Heart left ventricle (tissue), 16 donors: Measurements from ENCODE around the gene PCGF3. TPM values are rescaled to one million over a fixed set of nuclear protein-coding genes. Genes with fewer than 3 reads are reported as not detected.
"Not testable (repeated sequence)": the region's sequence is repeated elsewhere in the genome, so short reads cannot be mapped to it uniquely, and the experiment has no call there.

ENCODE experiments used
- ATAC-seq, 4 donors: fragments of 200-7000 bp; cut with Tn5 transposase; one replicate each; pipeline ENCODE4 v1.9.1; 2020 to 2022; ENCODE audit warnings: moderate library complexity in 4 of 4, mild to moderate bottlenecking in 3 of 4, moderate number of reproducible peaks in 1 of 4
- DNase-seq, 5 donors: peaks; one replicate each; pipeline ENCODE4 v3.0.0-alpha.2; 2020
- H3K27ac ChIP-seq, 12 donors: fragments of 200-600 bp; sonication (generic) in 4 of 12; one replicate each; pipeline versions ENCODE4 v1.5.0 to v1.8.0; 2016 to 2022; ENCODE audit warnings: mild to moderate bottlenecking in 2 of 12
- H3K27me3 ChIP-seq, 9 donors: fragments of 200-600 bp; sonication (generic) in 2 of 9; one replicate each; pipeline versions ENCODE4 v1.5.1 to v1.8.0; 2016 to 2022; ENCODE audit warnings: mild to moderate bottlenecking in 3 of 9
- H3K36me3 ChIP-seq, 9 donors: fragments of 200-600 bp; sonication (generic) in 2 of 9; one replicate each; pipeline versions ENCODE4 v1.5.0 to v1.8.0; 2018 to 2022; ENCODE audit warnings: mild to moderate bottlenecking in 2 of 9
- H3K4me1 ChIP-seq, 12 donors: fragments of 200-600 bp; sonication (generic) in 4 of 12; one replicate each; pipeline versions ENCODE4 v1.5.0 to v1.8.0; 2016 to 2022; ENCODE audit warnings: mild to moderate bottlenecking in 3 of 12
- H3K4me3 ChIP-seq, 12 donors: fragments of 200-600 bp; sonication (generic) in 4 of 12; one replicate each; pipeline versions ENCODE4 v1.5.0 to v1.8.0; 2017 to 2022; ENCODE audit warnings: mild to moderate bottlenecking in 9 of 12, moderate library complexity in 4 of 12
- H3K9me3 ChIP-seq, 12 donors: fragments of 200-600 bp; sonication (generic) in 4 of 12; one replicate each; pipeline versions ENCODE4 v1.5.0 to v1.8.0; 2016 to 2022; ENCODE audit warnings: mild to moderate bottlenecking in 1 of 12
- POLR2A ChIP-seq, 2 donors: fragments of 450-650 bp; IDR thresholded peaks; one replicate each; pipeline ENCODE4 v1.6.1; 2017; ENCODE audit warnings: antibody characterized with exemption in 2 of 2, mild to moderate bottlenecking in 2 of 2, moderate library complexity in 2 of 2
- WGBS, 4 donors: extraction: QIAGEN DNeasy Blood & Tissue Kit in 2 of 4; methylation state at CpG; one replicate each; pipeline versions ENCODE4 v1.1.5 to v1.1.7; 2013 to 2018; 5-methylcytosine and 5-hydroxymethylcytosine counted together
- intact Hi-C, 10 donors: fragments of 100-400 bp; cut with DNase I; formaldehyde crosslinking; loops; one replicate each; pipeline versions ENCODE4 v1.11.1 to v1.14.2; 2022
- polyA plus RNA-seq, 2 donors: library from polyadenylated mRNA; stranded (reverse); fragments of 200-250 nt; gene quantifications; one replicate each; pipeline ENCODE4 v1.2.3, GENCODE V29; 2013
- total RNA-seq, 9 donors: library from RNA; depleted of rRNA in 2 of 9; stranded (reverse); fragments of >200 nt in 2 of 9; fragmentation: NEBNext Ultra II Directional in 3 of 9; extraction: Animal tissue kit (Norgen Biotek cat#: 25700) in 3 of 9; gene quantifications; one replicate each; pipeline versions ENCODE4 v1.1.0 to v1.2.4, GENCODE V29; 2016 to 2023
- TF ChIP-seq, protein P1 (sequence below), 12 donors: fragments of 200-600 bp; sonication (generic) in 4 of 12; IDR thresholded peaks; one replicate each; pipeline versions ENCODE4 v1.5.0 to v1.8.0; 2018 to 2022; ENCODE audit warnings: antibody characterized with exemption in 12 of 12, mild to moderate bottlenecking in 5 of 12
- donor health status: ischemic (EF 13 %, LVEDD 7.1; RV severe dilation, severe dysfunction).
- donor health status: healthy with polysubstance abuse.
- donor health status: DM: no; HTN: yes; CAD: no.
- donor health status: DM: no; HTN: no; CAD: no.
- donor health status: ischemic (EF 25% LVEDD 6.9; RV normal size, moderate dysfunction).
- donor health status: ischemic (EF 25% LVEDD 5.7; RV mildly dilated, moderate dysfunction).
- donor health status: healthy.
- donor health status: DM: yes; HTN: yes; CAD: no.
- donor health status: ischemic (EF 35%, LVEDD 5.7; RV mildly dilated, moderate dysfunction).
- donor health status: nonischemic (EF 11% LVEDD 7.7; RV severe dilation, severe dysfunction).
- donor health status: DM: yes; HTN: yes; CAD: no.
- donor health status: PGD.
- donor health status: ischemic (EF 29% LVEDD 5.4; RV normal size, mild dysfunction).
- donor health status: nonischemic (EF 23%, LVEDD 6.1; RV moderate dilation, normal function).

PCGF3 gene
- total and polyA plus RNA-seq, 11 donors, result 16.2 to 45.7 (median 22.5) TPM

DNA sequence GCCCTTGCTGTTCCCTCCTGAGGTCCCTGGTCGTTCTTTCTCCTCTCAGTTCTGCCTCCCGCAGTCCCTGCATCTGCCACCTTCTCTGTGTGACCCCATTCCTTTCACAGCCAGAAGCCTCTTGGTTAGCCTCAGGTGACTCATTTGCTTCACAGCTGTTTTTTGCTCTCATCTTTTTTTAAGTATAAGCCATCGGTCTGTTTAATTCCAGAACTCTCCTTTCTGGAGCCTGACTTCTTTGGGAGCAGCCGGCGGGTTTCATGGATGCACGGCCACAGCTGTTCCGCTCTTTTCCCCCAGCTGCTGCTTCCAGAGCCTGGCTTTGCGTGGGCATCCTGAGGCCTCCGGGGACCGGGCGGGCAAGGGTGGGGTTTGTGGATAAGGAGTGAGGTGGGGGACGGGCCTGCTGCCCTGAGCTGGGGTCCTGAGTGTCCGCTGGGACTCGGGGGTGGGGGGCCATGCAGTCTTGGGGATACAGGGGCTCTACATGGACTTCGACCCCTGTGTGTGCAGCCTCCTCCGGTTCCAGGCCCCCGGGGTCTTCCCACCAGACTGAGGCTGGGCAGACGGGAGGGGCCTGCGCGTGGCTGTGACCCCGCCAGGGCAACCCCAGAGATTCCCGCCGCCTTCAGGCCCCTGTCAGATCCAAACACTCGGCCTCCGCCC, 46.7 kb downstream of the PCGF3 start:
- intact Hi-C loops, result loop anchor here in 1 of 10 donors (10.0 kb wide), 1 partner anchor 242 kb away; the partner anchor contains the start of gene SLC26A1
- no peak overlapping the region for H3K4me3 ChIP-seq
- H3K36me3 ChIP-seq, result peaks cover 0 to 84% (median 27%) of the 10 kb centered on the region in 9 donors
- no peak overlapping the region for H3K27ac ChIP-seq
- H3K27me3 ChIP-seq, result no peaks in the 10 kb centered on the region
- no peak for ATAC-seq
- no peaks in the 10 kb centered on the region for H3K9me3 ChIP-seq
- DNase-seq, result peak in 2 of 5 donors; percentile 15
- TF ChIP-seq POLR2A (IDR thresholded peaks at IDR 0.05), result no peak
- TF ChIP-seq, protein P1, sequence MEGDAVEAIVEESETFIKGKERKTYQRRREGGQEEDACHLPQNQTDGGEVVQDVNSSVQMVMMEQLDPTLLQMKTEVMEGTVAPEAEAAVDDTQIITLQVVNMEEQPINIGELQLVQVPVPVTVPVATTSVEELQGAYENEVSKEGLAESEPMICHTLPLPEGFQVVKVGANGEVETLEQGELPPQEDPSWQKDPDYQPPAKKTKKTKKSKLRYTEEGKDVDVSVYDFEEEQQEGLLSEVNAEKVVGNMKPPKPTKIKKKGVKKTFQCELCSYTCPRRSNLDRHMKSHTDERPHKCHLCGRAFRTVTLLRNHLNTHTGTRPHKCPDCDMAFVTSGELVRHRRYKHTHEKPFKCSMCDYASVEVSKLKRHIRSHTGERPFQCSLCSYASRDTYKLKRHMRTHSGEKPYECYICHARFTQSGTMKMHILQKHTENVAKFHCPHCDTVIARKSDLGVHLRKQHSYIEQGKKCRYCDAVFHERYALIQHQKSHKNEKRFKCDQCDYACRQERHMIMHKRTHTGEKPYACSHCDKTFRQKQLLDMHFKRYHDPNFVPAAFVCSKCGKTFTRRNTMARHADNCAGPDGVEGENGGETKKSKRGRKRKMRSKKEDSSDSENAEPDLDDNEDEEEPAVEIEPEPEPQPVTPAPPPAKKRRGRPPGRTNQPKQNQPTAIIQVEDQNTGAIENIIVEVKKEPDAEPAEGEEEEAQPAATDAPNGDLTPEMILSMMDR (IDR thresholded peaks at IDR 0.05), result no peak
- H3K4me1 ChIP-seq, result peaks cover 0 to 22% (median 8%) of the 10 kb centered on the region in 12 donors
- WGBS, 4 donors, result 93 to 96% (median 94%) methylated on average over 19 to 25 of the region's 25 CpGs

DNA sequence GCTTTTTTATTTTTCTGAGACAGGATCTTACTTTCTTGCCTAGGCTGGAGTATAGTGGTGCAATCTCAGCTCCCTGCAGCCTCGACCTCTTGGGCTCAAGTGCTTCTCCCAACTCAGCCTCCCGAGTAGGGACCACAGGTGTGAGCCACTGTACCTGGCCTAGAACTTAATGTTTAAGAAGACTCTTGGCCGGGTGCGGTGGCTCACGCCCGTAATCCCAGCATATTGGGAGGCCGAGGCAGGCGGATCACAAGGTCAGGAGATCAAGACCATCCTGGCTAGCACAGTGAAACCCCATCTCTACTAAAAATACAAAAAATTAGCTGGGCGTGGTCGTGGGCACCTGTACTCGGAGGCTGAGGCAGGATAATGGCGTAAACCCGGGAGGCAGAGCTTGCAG, 47.6 kb downstream of the PCGF3 start:
- H3K4me3 ChIP-seq, H3K27me3 ChIP-seq, H3K9me3 ChIP-seq, ATAC-seq, H3K27ac ChIP-seq: not testable (repeated sequence)
- peak in 2 of 5 donors; percentile 8 to 14 for DNase-seq
- intact Hi-C loops, result loop anchor here in 1 of 10 donors (10.0 kb wide), 1 partner anchor 242 kb away; the partner anchor contains the start of gene SLC26A1
- Histone ChIP-seq H3K36me3 (peaks cover 0 to 80% (median 24%) of the 10 kb centered on the region in 9 donors), H3K4me1 (peaks cover 0 to 22% (median 8%) of the 10 kb centered on the region in 12 donors)
- 96 to 99% (median 97%) methylated on average over 13 of the region's 13 CpGs for WGBS, 4 donors

DNA sequence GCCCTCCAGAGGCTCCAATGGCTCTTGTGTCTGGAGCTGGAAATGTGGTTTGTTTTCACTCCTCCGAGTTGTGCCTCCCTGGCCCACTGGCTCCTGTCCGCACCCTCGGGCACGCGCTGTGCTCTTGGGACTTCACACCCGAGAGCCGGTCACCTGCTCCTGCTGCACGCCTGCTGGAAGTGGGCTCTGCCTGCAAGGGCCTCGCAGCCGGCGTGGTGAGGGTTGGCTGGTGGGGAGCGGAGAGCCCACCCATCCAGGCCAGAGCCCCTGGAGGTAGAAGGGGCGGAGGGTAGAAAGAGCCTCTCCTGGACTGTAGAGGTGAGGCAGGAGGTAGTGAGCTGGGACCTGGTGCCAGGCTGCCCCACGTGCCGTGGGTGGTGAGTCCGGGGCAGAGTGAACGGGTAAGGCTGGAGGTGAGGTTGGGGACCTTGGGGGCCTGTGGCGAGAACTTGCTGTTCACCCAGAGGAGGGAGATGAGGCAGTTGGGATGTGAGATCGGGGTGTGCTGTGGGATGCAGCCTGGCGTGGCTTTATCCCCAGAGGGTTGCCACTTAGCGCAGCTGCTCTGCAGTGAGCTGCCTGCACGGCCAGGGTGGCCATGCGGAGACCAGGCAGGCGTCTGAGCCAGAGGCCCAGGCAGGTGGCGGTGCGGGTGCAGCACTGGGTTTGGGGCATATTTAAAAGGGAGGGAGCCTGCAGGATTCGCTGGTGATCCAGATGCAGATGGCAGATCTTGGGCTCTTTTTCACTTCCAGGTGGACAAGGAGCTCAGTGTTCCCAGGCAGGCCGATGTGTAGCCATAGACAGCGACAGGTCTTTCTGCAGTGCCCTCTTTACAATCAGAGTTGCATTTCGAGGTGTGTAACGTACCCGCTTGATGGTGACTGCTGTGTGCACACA, 48.8 kb downstream of the PCGF3 start:
- Histone ChIP-seq H3K27ac (no peak overlapping the region), H3K9me3 (no peaks in the 10 kb centered on the region), H3K4me1 (peaks cover 0 to 22% (median 8%) of the 10 kb centered on the region in 12 donors), H3K4me3 (no peak overlapping the region), H3K27me3 (no peaks in the 10 kb centered on the region), H3K36me3 (peaks cover 0 to 69% (median 21%) of the 10 kb centered on the region in 9 donors)
- WGBS, 4 donors, result 93 to 96% (median 96%) methylated on average over 30 to 32 of the region's 32 CpGs
- TF ChIP-seq, protein P1 (IDR thresholded peaks at IDR 0.05), result no peak
- DNase-seq, result peak in 2 of 5 donors; percentile 17 to 20
- ATAC-seq, result peak in 1 of 4 donors; percentile 17
- intact Hi-C loops, result loop anchor here in 1 of 10 donors (10.0 kb wide), 1 partner anchor 240 kb away; the partner anchor contains the start of gene SLC26A1

DNA sequence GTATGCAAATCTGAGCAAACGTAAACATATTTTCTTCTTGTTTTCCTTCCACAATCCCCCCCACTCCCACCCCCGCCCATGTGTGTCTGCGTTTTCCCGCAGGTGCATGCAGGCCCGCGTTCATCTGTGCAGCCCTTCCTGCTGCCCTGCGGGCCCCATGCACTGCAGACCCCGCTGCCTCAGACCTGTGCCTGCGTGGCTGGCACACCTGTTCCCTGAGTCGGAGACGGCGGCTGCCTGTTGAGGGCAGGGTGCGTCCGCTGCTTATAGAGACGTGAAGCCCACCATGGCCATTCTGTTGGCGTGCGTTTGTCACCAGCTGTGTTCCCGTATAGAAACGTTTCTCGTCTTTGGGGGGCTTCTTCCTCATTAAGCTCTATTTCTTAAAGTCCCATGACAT, 51.5 kb downstream of the PCGF3 start:
- TF ChIP-seq, protein P1 (IDR thresholded peaks at IDR 0.05), result no peak
- TF ChIP-seq POLR2A (IDR thresholded peaks at IDR 0.05), result no peak
- Histone ChIP-seq H3K4me3 (no peak overlapping the region), H3K36me3 (peaks cover 0 to 69% (median 33%) of the 10 kb centered on the region in 9 donors), H3K4me1 (peaks cover 0 to 3% (median 0%) of the 10 kb centered on the region in 12 donors), H3K27ac (no peak overlapping the region), H3K27me3 (no peaks in the 10 kb centered on the region), H3K9me3 (no peaks in the 10 kb centered on the region)
- intact Hi-C loops, result loop anchor here in 1 of 10 donors (10.0 kb wide), 1 partner anchor 238 kb away; the partner anchor contains the start of gene SLC26A1
- DNase-seq, result peak in 3 of 5 donors; percentile 13 to 22 (median 19)
- WGBS, 4 donors, result 92 to 94% (median 93%) methylated on average over 20 of the region's 20 CpGs
- no peak for ATAC-seq

DNA sequence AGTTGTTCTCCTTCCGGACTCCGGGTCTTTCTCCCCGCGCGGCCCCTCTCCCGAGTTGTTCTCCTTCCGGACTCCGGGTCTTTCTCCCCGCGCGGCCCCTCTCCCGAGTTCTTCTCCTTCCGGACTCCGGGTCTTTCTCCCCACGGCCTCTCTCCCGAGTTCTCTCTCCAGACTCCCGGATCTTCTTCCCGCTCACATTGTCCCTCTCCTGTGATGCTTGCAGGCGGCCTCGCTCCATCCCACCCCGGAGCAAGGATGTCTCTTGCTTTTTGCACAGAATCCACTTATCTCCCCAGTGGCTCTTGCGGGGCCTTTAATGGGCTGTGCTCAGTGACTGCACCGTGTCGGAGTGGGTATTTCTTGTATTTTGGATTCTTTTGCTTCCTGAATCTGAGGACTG, 54.2 kb downstream of the PCGF3 start:
- 61 to 83% (median 70%) methylated on average over 18 to 22 of the region's 24 CpGs for WGBS, 4 donors
- not testable (repeated sequence) for H3K4me1 ChIP-seq, H3K27ac ChIP-seq, H3K27me3 ChIP-seq, H3K4me3 ChIP-seq, ATAC-seq, H3K9me3 ChIP-seq
- DNase-seq, result peak in 3 of 5 donors; percentile 7 to 14 (median 11)
- intact Hi-C loops, result loop anchor here in 1 of 10 donors (10.0 kb wide), 1 partner anchor 235 kb away; the partner anchor contains the start of gene SLC26A1
- peaks cover 0 to 72% (median 46%) of the 10 kb centered on the region in 9 donors for H3K36me3 ChIP-seq
